Large intestine (tissue), 3 donors: ENCODE results near the gene MDK. TPM values are rescaled to one million over a fixed set of nuclear protein-coding genes. Genes with fewer than 3 reads are reported as not detected.

Source experiments
- DNase-seq, 2 donors: peaks; one replicate each; pipeline versions ENCODE4 v3.0.0 to v3.0.0-alpha.2; 2013
- H3K27ac ChIP-seq: one replicate; pipeline ENCODE4 v1.5.1; 2013; ENCODE audit warnings: low read length
- H3K27me3 ChIP-seq: 2 replicates; pipeline ENCODE4 v1.6.1; 2013; ENCODE audit warnings: low read length; ENCODE audit not compliant: control insufficient read depth, insufficient read depth
- H3K36me3 ChIP-seq: 2 replicates; pipeline ENCODE4 v1.6.1; 2013; ENCODE audit warnings: low read length; ENCODE audit not compliant: control insufficient read depth, insufficient read depth
- H3K4me1 ChIP-seq: one replicate; pipeline ENCODE4 v1.6.1; 2013; ENCODE audit warnings: low read length; ENCODE audit not compliant: control insufficient read depth, insufficient read depth
- H3K4me3 ChIP-seq: one replicate; pipeline ENCODE4 v1.5.1; 2013; ENCODE audit warnings: low read length
- H3K9me3 ChIP-seq: one replicate; pipeline ENCODE4 v1.6.1; 2013; ENCODE audit warnings: mild to moderate bottlenecking, low read depth, low read length, moderate library complexity; ENCODE audit not compliant: control insufficient read depth
- WGBS: methylation state at CpG from one replicate; pipeline ENCODE4 v1.1.5; 2013; ENCODE audit warnings: low lambda C conversion rate; ENCODE audit not compliant: insufficient coverage; 5-methylcytosine and 5-hydroxymethylcytosine counted together
- polyA plus RNA-seq: library from polyadenylated mRNA; unstranded; fragments of 120-200 nt; gene quantifications from one replicate; pipeline ENCODE4 v1.2.1, GENCODE V29; 2013

MDK gene
- polyA plus RNA-seq, 1 donor, result 232 TPM

DNA sequence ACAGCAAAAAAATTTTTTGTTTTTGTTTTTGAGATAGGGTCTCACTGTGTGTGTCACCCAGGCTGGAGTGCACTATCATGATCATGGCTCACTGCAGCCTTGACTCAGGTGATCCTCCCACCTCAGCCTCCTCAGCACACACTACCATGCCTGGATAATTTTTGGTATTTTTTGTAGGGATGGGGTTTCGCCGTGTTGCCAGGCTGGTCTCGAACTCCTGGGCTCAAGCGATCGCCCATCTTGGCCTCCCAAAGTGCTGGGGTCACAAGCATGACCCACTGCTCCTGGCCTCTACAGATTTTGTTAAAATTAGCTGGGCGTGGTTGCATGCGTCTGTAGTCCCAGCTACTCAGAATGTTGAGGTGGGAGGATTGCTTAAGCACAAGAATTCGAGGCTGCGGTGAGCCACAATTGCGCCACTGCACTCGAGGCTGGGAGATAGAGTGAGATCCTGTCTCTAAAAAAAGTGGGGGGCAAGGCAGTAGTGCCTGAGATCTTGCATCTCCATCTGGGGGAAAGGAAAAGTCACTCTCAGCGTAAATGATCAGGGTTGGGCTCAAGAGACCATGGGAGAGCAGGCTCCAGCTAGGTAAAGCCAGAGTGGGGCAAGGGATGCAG is 44.8 kb upstream of the MDK start:
- H3K9me3 ChIP-seq, result no peaks in the 10 kb centered on the region
- no peak overlapping the region for H3K4me3 ChIP-seq
- no CpG with 5 or more reads among the region's 12 CpGs for WGBS
- H3K4me1 ChIP-seq, result peaks cover 24% of the 10 kb centered on the region
- H3K27ac ChIP-seq, result no peak overlapping the region
- peaks cover 36% of the 10 kb centered on the region for H3K27me3 ChIP-seq
- no peaks in the 10 kb centered on the region for H3K36me3 ChIP-seq
- no peak for DNase-seq

DNA sequence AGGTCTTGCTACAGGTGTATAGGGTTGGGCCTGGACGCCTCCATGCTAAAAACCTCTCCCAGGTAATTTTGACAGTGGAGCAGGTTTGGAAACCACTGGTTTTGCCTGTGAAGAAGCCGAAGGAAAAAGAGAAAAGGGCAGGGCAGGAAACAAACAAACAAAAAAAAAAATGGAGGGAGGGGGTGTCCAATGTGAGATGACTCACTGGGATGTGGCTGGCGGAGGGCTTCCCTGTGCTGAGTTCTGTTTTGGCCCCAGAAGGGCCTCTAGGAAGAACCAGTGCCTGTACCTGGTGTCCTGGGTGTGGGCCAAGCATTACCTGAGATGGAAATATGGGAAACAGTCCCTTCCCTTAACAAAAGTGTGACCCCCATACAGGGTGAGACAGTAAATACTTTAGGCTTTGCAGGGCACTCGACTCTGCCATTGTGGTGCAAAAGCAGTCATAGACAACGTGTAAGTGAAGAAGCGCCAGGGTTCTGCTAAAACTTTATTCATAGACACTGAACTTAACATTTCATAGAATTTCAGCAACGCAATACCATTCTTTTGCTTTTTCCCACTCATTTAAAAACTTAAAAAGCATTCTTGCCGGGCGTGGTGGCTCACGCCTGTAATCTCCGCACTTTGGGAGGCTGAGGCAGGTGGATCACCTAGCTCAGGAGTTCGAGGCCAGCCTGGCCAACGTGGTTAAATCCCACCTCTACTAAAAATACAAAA is 43.7 kb upstream of the MDK start:
- peaks cover 27% of the 10 kb centered on the region for H3K4me1 ChIP-seq
- DNase-seq, result no peak
- H3K36me3 ChIP-seq, result no peaks in the 10 kb centered on the region
- H3K4me3 ChIP-seq, result no peak overlapping the region
- no peaks in the 10 kb centered on the region for H3K9me3 ChIP-seq
- 100% methylated on average over 1 of the region's 13 CpGs for WGBS
- H3K27ac ChIP-seq, result no peak overlapping the region
- H3K27me3 ChIP-seq, result peaks cover 24% of the 10 kb centered on the region

DNA sequence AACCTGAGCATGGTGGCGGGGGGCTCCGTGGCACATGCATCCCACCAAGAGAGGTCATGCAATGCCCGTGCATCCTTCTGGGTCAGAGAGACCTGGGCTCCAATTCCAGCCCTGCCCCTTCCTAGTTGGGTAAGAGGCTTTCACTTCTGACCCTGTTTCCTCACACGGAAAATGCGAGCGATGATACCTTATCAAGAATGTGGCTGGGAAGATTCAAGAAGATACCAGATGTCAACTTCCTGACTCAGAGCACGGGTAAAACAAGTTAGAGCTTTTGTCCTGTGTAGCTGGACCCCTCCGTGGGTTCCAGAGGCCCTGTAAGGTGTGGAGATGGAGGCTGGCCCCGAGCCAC is 42.9 kb upstream of the MDK start:
- H3K36me3 ChIP-seq, result no peaks in the 10 kb centered on the region
- no CpG with 5 or more reads among the region's 9 CpGs for WGBS
- H3K27ac ChIP-seq, result peak overlapping the region; percentile 2
- no peaks in the 10 kb centered on the region for H3K9me3 ChIP-seq
- peaks cover 18% of the 10 kb centered on the region for H3K27me3 ChIP-seq
- peaks cover 27% of the 10 kb centered on the region for H3K4me1 ChIP-seq
- no peak overlapping the region for H3K4me3 ChIP-seq
- no peak for DNase-seq

DNA sequence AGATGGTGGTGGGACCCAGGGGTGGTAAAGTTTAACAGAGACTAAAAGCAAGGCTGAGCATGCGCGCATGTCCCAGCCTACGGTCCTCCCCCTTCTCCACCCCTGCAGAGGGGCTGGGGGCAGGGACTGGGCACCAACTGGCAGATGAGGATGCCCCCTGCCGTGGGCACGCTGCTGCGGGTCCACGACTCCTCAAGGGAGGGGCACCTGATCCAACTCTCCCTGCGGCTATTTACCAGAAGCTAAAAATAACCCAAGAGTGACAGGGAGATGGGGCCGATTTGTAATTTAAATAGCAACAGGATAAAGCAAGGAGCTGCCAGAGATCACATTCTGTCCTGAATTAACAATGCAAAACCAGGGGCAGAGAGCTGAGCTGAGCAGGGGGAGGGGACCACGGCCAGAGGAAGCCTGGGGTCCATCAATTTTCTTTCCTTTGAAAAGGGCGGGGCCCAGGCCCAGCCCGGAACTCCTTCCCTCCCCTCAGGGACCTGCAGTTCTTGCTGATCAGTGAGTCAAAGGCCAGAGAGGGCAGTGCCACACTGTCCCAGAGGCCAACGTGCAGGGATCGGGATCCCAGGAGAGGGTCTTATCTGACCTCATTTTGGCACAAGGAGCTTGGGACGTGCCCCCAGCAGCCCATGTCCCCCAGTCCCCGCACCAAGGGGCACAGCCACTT is 42.3 kb upstream of the MDK start:
- WGBS, result 8% methylated on average over 2 of the region's 16 CpGs

DNA sequence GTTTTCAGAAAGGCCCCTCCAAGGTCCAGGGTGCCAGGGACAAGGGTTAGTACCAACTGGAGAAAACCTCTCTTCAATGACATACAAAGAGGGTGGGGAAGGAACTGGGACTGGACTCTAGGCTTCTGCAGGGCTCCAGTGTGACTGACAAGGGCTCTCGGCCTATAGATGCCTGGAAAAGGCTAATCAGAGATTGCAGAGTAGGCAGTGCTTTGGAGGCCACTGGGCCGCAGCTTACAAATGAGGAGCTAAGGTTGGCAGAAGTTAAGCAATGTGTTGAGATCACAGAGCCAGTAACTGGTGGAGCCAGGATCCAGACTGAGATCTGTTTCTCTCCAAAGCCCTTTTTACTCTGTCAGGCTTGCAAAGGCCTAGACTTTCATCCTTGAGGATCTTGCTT is 41.7 kb upstream of the MDK start:
- Histone ChIP-seq H3K27me3 (peaks cover 6% of the 10 kb centered on the region), H3K9me3 (no peaks in the 10 kb centered on the region), H3K4me3 (no peak overlapping the region), H3K4me1 (peaks cover 27% of the 10 kb centered on the region), H3K36me3 (no peaks in the 10 kb centered on the region), H3K27ac (peak overlapping the region; percentile 51)
- WGBS, result no CpG with 5 or more reads among the region's 2 CpGs
- DNase-seq, result peak; percentile 66 to 73

More for the DNA sequence above, 42.3 kb upstream of the MDK start:
- Histone ChIP-seq H3K36me3 (no peaks in the 10 kb centered on the region), H3K27me3 (peaks cover 13% of the 10 kb centered on the region), H3K4me3 (no peak overlapping the region), H3K27ac (peak overlapping the region; percentile 2), H3K4me1 (peaks cover 27% of the 10 kb centered on the region), H3K9me3 (no peaks in the 10 kb centered on the region)
- DNase-seq, result no peak

DNA sequence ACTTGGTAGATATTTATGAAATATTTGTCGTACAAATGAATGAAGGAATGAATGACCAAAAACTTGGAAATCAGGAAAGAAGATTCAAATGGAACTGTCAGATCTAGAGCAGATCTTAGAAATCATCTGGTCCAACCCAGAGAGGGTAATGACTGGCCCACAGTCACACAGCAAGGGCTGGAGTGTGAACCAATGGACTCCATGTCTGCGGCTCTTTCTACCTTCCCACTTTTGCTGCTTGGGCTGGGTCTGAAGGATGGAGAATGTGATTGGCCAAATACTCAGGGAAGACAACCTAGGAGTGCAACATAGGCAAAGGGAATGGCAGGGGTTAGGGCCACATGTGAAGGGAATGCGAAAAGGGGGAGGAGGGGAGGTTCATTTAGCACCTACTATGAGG is 40.0 kb upstream of the MDK start:
- H3K27ac ChIP-seq, result no peak overlapping the region
- DNase-seq, result no peak
- H3K36me3 ChIP-seq, result no peaks in the 10 kb centered on the region
- H3K4me3 ChIP-seq, result no peak overlapping the region
- no peaks in the 10 kb centered on the region for H3K9me3 ChIP-seq
- 100% methylated on average over 2 of the region's 3 CpGs for WGBS
- no peaks in the 10 kb centered on the region for H3K27me3 ChIP-seq
- peaks cover 27% of the 10 kb centered on the region for H3K4me1 ChIP-seq

DNA sequence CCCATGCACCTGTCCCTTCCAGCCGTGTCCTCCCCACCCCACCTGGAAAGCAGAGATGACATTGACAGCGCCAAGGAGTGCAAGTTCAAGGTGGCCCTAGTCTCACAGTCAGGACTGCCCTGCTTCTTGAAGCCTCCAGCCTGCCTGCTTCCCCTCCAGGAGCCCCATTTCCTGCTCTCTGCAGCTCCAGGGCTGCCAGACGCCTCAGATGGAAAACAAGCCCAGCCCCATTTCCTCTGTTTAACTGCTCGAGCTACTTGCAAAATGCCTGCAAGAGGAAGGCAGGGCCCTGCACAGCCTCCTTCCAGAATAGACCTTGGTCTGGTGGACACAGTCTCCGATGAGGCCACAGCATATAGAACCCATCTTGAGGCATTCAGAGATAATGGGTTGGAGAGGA is 39.2 kb upstream of the MDK start:
- H3K36me3 ChIP-seq, result no peaks in the 10 kb centered on the region
- DNase-seq, result no peak
- H3K27ac ChIP-seq, result peak overlapping the region; percentile 58
- H3K9me3 ChIP-seq, result no peaks in the 10 kb centered on the region
- H3K27me3 ChIP-seq, result no peaks in the 10 kb centered on the region
- H3K4me3 ChIP-seq, result no peak overlapping the region
- H3K4me1 ChIP-seq, result peaks cover 27% of the 10 kb centered on the region
- WGBS, result no CpG with 5 or more reads among the region's 5 CpGs

DNA sequence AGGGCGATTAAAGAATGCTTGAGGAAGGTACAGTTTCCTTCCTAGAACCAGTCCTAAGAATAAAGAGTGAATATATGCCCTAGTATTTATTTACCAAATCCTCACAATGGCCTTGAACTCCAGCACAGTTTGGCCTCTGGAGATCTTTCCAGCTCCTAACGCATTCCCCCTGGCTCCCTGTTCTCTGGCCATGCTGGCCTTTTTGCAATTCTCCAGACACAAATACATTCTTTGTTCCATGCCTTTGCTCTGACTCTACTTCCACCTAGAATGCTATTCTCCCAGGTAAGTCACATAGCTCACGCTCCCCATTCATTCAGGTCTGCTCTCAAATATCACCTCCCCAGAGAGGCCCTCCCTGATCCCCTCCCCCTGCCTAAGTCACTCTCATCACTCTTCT is 37.9 kb upstream of the MDK start:
- Histone ChIP-seq H3K27me3 (no peaks in the 10 kb centered on the region), H3K9me3 (no peaks in the 10 kb centered on the region), H3K27ac (no peak overlapping the region), H3K4me1 (peaks cover 25% of the 10 kb centered on the region), H3K4me3 (no peak overlapping the region), H3K36me3 (no peaks in the 10 kb centered on the region)
- WGBS, result no CpG with 5 or more reads among the region's 3 CpGs
- DNase-seq, result no peak

DNA sequence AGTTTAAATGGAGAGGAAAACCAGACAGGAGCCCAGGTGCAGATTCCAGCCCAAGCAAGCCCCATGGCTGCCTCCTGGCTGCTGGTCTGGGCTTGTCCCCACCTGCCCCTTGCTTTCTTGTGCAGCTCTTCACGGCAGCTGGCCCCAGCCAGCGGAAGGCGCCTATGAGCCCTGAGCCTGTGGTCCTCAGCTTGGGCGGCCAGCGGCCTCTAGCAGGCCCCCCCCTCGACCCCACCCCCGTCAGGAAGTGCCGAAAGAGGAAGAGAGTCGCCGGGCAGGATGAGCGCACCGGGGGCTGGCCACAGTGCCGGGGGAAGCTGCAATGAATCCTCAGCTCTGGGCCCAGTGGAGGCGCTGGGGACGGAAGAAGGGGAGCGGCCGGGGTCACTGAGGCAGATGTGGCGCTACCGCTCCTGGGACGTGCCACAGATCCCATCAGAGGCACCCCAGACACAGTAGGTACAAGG is 36.3 kb upstream of the MDK start:
- H3K9me3 ChIP-seq, result no peaks in the 10 kb centered on the region
- H3K4me1 ChIP-seq, result peaks cover 24% of the 10 kb centered on the region
- no peak for DNase-seq
- no peaks in the 10 kb centered on the region for H3K36me3 ChIP-seq
- H3K27ac ChIP-seq, result no peak overlapping the region
- H3K27me3 ChIP-seq, result no peaks in the 10 kb centered on the region
- peak overlapping the region; percentile 33 for H3K4me3 ChIP-seq
- WGBS, result no CpG with 5 or more reads among the region's 20 CpGs

DNA sequence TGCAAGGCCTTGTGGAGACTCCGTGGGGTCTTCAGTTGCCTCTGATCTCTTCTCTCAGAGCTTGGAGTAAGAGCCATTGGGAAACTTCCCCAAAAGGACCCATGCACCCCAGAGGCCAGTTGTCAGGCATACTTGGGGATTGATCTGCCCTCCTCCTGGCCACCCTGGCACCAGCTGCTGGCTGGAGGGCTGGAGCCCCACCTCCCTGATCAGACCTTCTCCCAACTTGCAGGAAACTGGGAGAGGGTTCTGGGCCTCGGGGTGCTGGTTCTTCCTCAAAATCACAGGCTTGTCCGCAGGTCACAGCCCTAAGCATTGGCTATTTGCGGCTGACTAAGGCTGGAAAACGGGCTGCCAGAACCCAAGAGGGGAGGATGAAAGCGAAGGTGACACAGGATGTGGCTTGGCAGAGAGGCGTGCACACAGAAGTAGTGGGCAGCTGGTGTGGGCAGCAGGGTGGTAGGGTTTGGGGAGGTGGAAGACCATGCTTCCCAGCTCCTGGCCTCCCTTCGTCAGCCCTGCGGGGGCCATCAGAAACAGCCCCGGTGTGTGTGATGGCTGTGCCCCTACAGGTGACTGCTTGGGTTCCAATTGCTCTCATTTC is 35.5 kb upstream of the MDK start:
- DNase-seq, result no peak
- H3K4me1 ChIP-seq, result peaks cover 26% of the 10 kb centered on the region
- H3K27ac ChIP-seq, result no peak overlapping the region
- H3K9me3 ChIP-seq, result no peaks in the 10 kb centered on the region
- H3K4me3 ChIP-seq, result peak overlapping the region; percentile 33
- WGBS, result no CpG with 5 or more reads among the region's 10 CpGs
- no peaks in the 10 kb centered on the region for H3K27me3 ChIP-seq
- H3K36me3 ChIP-seq, result no peaks in the 10 kb centered on the region
